HG03378 (cell line): ENCODE data around the gene PRRC1.

Experiments
- ATAC-seq: cut with Tn5 transposase; IDR thresholded peaks from one replicate; pipeline ENCODE4 v1.9.1; 2021; ENCODE audit warnings: mild to moderate bottlenecking, moderate library complexity; ENCODE audit not compliant: unreplicated experiment

Gene PRRC1

DNA sequence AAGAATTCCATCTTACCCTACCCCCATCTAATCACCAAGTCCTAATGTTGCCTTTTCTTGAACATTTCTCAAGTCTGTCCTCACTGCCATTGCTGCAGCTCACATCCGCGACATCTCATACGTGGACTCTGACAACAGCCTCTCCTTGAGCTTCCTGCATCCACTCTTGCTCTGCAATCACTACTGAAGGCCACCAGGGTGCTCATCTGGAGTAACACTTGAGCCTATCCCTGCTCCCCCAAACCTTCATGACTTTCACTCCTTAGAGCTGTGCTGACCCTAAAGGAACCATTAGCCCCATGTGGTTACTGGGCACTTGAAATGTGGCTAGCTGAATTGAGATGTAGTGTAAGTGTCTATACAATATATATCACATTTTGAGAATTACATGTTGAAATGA, 85.0 kb downstream of the PRRC1 start:
- ATAC-seq, result no peak

DNA sequence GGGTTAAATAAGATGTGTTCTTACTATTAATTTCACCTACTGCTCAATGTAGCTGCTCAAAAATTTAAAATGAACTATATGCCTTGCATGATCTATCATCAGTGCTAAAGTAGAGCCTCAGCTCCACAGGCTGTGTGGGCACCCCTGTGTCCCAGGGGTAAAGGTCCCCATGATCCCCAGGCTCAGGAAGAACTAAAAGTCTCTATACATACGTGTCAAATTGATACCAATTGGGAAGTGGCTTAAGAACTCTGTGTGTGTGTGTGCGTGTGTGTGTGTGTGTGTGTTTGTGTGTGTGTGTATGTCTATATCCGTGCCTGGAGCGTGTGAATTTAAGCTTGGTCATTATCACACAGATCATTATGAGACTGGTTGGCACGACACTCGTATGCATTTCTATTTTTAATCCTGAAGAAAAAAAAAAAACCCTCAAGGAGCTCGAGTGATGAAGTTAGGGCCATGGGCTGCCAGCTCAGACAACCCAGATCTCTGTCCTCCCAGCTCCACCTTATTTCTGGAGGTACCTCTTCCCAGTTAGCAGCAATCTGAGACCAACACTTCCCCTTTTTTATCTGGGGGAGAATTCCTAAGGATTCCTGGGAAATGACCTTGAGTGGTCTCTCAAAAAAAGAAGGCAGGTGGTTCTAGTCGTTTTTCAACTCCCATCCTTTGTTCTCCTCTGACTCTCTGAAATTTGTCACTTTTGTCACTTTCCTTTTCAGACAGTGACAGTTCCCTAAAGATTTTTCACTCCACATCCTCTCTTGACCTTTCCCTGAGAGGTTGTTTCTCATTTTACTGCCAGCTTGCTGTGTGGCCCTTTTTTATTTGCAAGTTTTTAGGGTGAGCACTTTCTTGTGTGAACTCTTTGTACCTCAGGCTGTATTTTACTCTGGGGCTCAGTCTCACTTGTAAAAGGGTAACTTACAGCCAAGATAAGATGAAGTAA, 85.7 kb downstream of the PRRC1 start:
- no peak for ATAC-seq
